GM18498 (cell line): Measurements from ENCODE around the gene HEG1.

Experiments used
- ATAC-seq: cut with Tn5 transposase; IDR thresholded peaks from one replicate; pipeline ENCODE4 v1.9.1; 2021; ENCODE audit warnings: mild to moderate bottlenecking, moderate library complexity; ENCODE audit not compliant: unreplicated experiment

The HEG1 gene

DNA sequence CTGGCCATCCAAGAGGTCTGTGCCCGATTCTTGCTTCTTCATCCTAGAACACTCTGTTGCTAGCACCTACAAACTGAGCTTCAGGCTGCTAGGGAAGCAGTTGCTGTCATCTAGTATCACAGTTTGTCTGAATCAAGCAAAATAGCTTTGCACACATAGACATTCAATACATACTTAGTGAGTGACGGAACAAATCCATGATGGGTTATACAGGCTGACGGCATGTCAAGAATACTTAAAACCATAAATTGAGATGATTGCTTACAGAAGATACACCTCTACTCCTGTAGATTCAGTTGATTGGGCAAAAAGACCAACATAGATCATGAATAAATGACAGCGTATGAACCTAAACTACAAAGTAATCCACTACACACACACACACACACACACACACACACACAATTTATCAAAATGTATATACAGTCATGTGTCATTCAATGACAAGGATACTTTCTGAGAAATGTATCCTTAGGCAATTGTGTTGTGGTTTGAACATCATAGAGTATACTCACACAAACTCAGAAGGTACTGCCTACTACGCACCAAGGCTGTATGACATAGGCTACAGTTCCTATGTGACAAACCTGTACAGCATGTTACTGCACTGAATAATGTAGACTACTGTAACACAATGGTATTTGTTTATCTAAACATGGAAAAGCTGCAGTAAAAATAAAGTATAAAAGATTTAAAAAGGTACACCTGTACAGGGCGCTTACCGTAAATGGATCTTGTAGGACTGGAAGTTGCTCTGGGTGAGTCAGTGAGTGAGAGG, 14.4 kb upstream of the HEG1 start:
- ATAC-seq: no peak

DNA sequence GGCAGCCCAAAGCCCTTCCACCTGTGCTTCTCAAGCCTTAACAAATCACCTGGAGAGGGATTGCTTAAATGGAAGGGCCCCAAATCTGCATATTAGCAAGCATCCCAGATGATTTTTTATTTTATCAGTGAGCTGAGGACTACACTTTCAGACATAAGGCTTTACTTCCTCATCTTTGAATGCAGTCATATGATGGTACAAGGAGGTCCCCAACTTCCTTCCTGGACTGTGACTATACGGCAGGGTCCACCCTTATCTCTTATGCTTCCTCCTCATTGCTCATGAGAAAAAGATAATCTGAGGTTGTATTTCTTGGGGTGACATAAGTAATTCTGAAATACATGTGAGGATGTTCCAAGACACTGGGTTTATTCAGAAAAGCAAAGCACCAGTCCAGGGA, 13.7 kb upstream of the HEG1 start:
- no peak for ATAC-seq

DNA sequence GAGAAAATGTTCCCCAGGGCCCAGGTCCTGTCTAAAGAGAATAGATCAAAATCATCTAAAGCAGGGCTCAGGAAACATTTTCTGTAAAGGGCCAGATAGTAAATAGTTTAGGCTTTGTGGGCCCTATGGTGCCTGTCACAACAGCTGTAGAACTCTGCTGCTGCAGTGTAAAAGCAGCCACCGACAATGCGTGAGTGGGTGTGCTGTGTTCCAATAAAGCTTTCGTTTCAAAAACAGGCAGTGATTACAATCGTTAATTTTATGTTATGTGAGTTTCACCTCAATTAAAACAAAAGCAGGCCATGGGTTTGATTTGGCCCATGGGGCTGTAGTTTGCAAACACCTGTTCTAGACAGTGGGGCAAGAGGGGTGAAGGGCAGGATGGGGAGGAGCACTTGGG, 12.5 kb upstream of the HEG1 start:
- no peak for ATAC-seq

DNA sequence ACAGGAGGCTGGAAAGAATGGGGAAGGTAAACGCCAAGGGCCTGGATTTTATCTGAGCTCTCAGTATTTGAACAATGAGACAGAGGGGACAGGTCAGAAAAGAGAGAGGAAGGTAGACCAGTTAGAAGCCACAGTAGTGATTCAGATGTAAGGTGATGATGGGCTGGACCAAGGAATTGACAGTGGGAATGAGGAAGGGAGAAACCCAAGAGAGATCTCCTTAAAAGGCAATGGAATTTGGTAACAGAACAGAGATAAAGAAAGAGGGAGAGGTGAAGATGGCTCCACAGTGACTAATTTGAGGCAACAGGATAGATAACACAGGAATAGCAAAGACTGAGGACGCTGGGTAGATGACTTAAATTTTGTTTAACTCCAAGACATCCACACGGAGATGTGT, 11.4 kb upstream of the HEG1 start:
- ATAC-seq: no peak

DNA sequence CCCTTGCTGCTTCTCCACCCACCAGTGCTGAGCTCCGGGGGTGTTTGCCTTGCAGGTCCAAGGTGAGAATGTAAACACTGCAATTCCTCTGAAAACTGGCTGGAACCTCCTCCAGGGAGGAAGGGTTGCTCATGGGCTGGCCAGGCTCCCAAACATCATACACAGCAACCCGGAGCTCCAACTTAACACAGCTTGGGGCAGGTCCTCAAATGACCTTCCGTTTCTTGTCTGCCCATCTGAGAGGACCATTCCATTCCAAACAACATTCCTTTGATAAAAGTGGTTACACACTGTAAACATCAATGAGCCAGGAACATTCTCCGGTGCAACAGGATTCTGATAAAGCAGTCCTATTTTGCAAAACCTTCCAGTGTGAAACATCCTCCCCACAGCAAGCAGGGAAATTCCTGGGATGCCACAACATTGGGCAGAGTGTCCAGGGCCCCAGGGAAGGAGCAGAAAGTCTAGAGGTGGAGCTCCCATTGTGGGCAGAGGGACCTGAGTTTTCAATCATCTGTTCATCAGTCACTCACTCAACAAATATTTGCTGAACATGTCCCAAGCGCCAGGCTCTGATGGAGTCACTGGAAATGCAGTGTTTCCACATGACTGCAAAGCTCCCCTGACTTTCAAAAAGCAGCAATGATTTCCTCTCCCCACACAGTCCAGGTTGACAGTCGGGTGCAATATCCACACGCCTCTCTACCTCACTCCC, 7.3 kb upstream of the HEG1 start:
- no peak for ATAC-seq

DNA sequence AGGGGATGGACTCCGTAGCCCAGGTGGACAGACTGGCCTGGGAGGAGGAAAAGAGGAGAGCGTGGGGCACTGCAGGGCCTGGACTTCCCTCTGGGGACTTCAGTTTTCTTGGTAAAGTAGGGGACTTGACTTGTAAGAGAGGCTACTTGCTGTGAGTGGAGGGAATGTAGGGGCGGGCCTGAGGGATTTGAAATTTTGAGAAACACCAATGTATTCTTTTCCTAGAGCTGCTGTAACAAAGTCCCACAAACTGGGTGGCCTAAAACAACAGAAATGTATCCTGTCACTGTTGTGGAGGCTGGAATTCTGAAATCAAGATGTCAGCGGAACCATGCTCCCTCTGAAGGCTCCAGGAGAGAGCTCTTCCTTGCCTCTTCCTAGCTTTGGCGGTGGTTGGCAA, 5.8 kb upstream of the HEG1 start:
- no peak for ATAC-seq

DNA sequence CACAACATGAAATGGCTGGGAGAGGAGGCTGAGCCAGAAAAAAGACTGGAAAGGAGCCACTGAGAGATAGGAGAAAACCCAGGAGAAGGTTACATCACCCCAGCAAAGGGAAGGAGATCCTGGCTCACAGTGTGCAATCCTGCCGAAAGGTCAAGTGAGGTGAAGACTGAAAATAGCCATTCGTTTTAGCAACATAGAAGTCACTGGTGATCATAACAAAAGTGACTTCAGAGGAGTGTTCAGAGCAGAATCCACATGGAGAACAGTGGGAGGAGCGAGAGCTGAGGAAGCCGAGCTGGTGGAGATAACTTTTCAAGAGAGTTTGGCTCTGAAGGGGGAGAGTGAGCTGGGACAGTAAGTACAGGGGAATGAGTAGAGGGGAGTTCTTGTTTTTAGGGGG, 5.4 kb upstream of the HEG1 start:
- ATAC-seq: no peak

DNA sequence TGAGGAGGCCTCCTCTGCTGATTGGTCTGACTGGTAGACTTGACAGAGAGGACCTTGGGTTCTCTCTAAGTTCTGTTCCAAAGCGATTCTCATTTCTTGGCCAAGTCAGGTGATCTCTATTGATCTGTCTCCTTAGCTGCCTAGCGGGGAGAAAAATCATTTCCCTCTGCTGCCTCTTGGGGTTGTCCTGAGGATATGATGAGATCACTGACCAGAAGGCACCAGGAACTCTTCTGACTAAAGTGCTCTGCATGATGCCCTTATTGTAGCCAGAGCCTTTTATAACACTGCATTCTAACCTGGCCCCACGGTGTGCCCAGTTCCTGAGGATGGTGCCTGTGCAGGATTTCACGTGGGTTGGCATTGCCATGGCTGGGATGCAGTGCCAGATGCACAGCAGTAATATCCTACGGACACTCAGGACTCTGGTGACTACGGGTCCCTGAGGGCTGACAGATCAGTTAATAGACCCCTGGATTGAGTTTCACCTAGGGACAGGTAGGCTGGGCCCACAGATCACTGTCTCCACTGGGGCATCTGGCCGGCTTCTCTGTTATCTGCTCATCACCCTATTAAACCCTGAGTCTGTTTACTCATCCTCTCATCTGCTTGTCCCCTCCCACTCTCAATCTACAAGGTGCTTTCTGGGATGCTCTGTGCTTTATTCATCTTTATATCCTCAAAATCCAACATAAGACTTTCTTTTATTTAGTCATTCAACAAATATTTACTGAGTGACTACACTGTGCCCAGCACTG, 3.9 kb upstream of the HEG1 start:
- ATAC-seq: no peak

DNA sequence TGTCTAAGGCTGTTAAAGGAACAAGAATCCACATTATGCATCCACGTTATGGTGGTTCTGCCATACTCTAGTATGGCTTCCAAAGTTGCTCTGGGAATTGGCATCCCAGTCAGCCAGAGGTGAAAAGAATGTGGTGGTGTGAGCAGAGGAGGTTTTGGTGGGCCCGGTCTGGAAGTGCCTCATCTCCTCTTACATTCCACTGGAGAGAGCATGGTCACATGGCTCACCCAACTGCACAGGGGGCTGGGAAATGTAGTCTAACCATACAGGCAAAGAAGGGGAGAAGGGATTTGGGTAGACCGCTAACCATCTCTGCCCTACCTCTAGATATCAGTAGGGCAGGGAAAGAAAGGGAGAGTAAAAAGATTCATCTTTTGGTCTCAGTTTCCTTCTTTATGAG, 3.2 kb upstream of the HEG1 start:
- ATAC-seq: no peak

DNA sequence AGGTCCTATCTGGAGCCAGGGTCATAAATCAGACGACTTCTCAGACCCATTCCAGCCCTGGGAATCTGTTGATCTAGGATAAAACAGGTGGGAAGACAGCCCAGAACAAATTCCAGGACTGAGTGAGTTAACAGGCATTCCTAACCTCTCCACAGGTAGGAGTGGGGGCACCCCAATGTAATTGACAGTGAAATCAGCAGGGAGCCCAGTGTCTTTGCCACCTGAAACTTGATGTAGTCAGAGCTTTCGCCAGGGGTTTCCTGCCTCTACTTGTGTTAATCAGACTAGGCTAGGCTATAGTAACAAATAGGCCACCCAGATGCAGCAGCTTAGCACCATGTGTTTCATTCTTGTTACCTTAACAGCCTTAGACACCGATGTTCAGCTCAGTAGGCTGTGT, 2.7 kb upstream of the HEG1 start:
- no peak for ATAC-seq

DNA sequence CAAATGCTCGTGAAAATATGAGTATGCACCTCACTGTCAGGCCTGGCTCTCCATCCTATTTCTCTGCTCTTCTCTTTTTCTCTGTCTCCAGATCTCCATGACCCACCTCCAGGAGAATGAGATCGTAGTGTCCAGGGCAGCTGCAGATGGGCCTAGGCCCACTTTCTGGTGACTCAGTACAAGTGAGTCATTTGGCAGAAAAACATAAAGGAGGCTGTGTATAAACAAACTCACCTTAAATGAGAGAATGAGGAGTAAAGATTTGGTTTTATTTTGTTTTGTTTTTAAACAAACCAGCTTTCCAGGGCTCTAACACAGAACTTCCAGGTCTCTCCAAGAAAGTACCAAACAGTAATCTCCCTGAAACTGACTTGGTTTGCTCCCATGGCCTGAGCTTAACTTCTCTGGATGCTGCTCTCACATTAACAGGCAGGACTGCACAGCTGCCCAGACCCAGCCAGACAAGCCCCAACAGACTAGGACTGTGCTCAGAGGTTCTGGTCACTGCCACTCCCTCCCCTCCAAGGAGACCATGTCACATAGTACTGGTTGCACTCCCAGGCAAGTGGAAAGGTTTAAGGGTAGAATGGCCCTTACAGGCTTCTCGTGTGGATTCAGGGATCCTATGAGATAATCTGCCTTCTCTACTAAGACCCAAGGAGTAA, 1.5 kb upstream of the HEG1 start:
- ATAC-seq: no peak

DNA sequence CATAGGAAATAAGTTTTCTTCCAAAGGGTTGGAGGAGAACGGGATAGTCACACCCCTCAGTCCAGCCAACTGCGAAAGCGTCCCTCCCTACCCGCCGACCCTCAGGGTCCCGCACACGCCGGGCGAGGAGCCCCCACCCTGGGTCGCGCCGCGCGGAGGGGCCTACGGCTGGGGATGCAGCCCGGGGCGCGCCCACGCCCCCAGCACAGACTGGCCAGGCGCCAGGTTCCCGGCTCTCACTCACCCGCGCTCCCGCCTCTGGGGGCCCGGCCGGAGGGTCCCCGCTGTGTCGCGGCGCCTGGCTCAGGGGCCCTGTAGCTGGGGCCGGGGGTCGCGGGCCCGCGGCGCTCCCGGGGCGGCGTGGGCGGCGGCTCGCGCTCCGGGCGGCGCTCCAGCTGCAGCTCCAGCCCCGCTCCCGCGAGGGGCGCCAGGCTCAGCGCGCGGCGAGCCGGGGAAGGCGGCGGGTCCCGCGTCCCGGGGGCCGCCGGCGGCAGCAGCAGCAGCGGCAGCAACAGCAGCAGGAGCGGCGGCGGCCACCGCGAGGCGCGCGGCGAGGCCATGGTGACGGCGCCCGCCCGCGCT, 375 bp downstream of the HEG1 start:
- peak; percentile 27 for ATAC-seq

DNA sequence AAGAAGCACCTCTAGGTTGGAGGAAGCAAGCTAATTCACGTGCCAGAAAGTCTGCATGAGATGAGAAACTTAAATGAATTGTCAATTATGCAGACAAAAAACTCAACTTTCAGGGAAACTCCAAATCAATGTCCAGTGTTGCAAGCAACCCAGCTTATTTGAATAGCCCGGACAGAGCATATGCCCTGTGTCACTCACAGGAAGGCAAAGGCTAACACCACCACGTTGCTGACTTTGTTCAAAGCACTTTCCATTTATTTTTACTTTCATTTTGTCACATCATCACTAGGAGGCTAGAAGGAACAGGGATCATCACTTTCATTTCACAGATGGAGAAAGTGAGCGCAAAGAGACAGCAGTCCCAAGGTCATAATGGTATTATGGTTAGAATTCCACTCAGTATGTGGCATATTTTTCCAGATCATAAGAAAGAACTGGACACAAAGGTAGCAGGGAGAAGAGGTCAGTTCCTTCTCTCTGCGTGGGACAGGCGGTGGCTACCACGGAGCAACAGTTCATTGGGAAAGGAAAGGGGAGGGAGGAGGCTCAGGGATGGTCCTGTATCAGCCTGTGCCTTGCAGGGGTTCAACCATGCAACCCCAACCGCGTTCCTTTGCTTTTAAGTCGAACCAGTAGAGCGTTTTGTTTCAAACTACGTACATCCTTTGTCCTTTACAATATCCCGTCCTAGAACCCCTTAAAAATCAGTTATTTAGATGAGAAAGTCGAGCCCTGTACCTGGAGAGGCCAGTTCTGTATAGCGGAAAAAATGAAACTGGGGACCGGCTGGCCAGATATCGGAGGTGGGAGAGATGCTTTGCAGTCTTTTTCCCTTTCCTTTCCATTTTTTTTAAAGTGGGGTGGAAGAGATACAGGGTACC, 1.1 kb downstream of the HEG1 start:
- peak; percentile 39 for ATAC-seq

DNA sequence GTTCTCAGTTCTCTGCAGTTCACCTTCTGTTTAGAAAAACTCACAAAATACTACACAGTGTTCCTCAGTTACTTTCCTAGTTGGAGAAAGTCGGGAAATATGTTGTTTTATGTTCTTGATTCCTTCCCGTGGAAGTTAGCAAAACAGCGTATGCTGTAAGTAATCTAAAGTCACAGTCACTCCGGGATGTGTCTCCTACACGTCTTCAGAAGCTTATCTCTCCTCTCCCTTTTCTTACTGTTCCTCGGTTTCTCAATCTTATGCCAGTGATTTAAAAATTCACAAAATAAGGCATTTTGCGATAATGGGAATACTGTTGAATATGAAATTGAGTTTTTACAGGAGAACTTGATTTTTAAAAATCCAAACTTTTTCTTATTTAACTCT, 1.7 kb downstream of the HEG1 start:
- no peak for ATAC-seq

DNA sequence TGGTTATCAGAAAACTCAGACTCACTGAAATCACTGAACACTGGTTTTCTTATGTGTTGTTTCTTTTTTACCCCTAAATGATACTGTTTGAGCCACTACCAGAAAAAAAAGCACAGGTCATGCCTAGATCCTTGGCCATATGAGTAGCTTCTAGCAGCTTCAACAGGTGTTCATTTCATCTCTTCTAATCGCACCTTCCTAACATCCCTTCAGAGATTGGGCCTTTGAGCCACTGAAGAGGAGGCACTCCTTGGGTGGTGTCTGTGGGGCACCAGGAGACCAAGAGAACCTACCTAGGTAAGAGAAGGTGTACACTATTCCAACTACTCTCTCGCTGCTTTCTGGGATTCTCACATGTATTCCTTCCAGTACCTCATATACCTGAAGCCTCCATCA, 2.5 kb downstream of the HEG1 start:
- no peak for ATAC-seq

DNA sequence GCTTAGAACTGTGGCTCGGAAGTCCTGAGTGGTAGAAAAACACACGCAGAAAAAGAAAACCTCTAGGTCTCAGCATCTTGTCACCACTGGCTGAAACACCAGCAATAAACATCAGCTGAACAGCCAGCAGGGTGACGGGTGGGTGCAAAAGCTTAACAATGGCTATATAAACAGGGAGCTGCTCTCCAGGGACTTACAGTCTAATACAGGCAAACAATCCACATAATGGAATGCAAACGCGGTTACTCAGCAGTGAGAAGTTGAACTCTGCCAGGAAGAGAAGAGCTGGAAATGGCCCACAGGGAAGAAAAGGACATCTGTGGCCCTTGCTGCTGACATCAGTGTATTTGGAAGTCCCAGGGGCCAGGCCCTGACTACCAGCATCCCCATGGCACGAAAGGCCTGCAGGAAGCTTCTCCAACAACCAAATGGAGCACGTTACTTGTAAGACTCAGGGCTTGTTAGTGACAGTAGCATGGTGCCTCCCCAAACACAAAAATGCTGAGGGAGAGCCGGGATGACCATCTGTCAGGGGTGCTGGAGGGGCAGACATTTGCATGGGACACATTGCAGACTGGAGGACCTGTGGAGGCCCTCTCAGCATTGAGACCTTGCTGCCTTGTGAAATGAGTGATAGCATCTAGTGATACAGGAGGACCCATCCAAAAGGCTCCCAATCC, 3.0 kb downstream of the HEG1 start:
- no peak for ATAC-seq

DNA sequence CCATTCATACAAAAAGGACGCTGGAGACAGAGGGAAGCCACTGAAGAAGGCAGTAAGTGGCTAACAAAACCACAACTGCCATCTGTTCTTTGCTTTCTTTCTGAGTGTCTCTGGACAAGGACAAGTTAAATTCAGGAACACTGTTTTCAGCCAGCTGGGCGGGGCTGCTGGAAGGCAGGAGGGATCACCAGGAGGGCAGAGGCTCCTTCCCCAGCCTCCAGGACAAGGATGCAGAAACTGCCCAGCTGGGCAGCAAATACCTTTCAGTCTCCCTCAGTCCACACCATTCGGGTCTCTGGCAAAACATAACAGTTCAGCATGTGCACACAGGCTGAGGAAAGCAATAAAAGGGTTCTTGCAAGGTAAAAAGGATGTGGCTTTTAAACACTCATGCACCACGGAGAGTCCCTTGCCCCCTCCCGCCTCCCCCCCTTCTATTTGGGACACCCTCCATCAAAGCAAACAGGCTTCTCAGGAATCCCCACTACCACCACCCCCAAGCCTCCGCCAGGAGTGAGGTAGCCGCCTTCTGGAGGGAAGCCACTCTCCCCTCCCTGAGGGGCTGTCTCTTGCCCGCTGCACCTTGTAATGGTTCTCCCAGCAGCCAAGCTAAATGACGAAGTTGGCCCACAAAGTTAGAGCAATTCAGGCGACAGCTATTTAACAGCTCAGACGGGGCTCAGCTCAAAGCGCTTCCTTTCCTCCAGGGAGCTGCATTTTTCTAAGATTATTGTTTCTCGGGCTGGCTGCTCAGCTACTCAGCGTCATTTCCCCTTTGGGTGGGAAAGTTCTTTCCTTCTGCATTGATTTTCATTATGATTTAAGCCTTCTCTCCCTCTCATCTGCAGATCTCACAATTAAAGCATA, 3.8 kb downstream of the HEG1 start:
- ATAC-seq: no peak

DNA sequence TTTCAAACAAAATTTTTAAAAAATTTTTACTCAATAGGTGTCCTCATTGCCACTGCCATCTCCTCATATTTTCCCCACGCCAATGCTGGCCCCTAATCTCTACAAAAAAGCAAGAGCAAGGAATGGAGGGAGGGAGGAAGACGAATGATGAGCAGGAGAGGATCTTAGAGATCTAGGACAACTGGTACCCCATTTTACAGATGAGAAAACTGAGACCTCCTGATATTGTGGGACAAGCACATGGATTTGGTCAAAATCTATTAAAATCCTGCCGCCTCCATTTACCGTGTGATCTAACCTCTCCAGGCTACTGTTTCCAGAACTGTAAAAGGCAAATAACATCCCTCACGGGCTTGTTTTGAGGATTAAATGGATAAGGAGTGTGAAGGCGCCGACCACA, 4.6 kb downstream of the HEG1 start:
- ATAC-seq: no peak
